Mucosa of gallbladder (tissue), 1 donor: ENCODE data around the gene ERO1A. TPM values are rescaled to one million over a fixed set of nuclear protein-coding genes. Genes with fewer than 3 reads are reported as not detected.
"Not testable (repeated sequence)": the region's sequence is repeated elsewhere in the genome, so short reads cannot be mapped to it uniquely, and the experiment has no call there.

Experiments used
- DNase-seq: peaks from one replicate; pipeline ENCODE4 v3.0.0-alpha.2; 2020; ENCODE audit warnings: low spot score
- total RNA-seq: library from RNA; stranded (reverse); gene quantifications from one replicate; pipeline ENCODE4 v1.2.1, GENCODE V29; 2021
- donor health status: DM: no; HTN: no; CAD: no.

The ERO1A gene
- total RNA-seq = 74.6 TPM

GRCh38 chr14:52695481-52696091, at the start of gene ERO1A:
Gene ERO1A (minus strand): TSS chr14:52695558. CDS start chr14:52695481, 77 bp downstream.
- DNase-seq = peak; percentile 89

- no peak for DNase-seq
Observed at GRCh38 chr14:52741865-52742264, 46.5 kb upstream of the ERO1A start.

- no peak for DNase-seq
Observed at GRCh38 chr14:52740751-52741150, 45.4 kb upstream of the ERO1A start.

GRCh38 chr14:52738409-52738808, 43.1 kb upstream of the ERO1A start:
- no peak for DNase-seq

- DNase-seq = no peak
Observed at GRCh38 chr14:52735921-52736489, 40.6 kb upstream of the ERO1A start.

- DNase-seq = no peak
Observed at GRCh38 chr14:52733824-52734223, 38.5 kb upstream of the ERO1A start.

- no peak for DNase-seq
Observed at GRCh38 chr14:52730709-52731111, 35.4 kb upstream of the ERO1A start.

- DNase-seq = peak; percentile 98
Observed at GRCh38 chr14:52729925-52730708, 34.8 kb upstream of the ERO1A start, which contains the start of gene STYX. Gene STYX (plus strand): TSS chr14:52730166. CDS start chr14:52730475, 309 bp downstream.

- no peak for DNase-seq
Observed at GRCh38 chr14:52729585-52729924, 34.2 kb upstream of the ERO1A start.

- DNase-seq = not testable (repeated sequence)
Observed at GRCh38 chr14:52729035-52729434, 33.7 kb upstream of the ERO1A start.

GRCh38 chr14:52727509-52727908, 32.2 kb upstream of the ERO1A start:
- not testable (repeated sequence) for DNase-seq

GRCh38 chr14:52724360-52724644, 28.9 kb upstream of the ERO1A start:
- DNase-seq = no peak

GRCh38 chr14:52723514-52724359, 28.4 kb upstream of the ERO1A start:
- DNase-seq = no peak

- DNase-seq = no peak
Observed at GRCh38 chr14:52716155-52716554, 20.8 kb upstream of the ERO1A start.

GRCh38 chr14:52711666-52712065, 16.3 kb upstream of the ERO1A start:
- no peak for DNase-seq

GRCh38 chr14:52706724-52707706, 11.7 kb upstream of the ERO1A start, which contains the start of gene PSMC6:
Gene PSMC6 (plus strand): TSS chr14:52707200. CDS start chr14:52707220, 20 bp downstream.
- peak; percentile 95 for DNase-seq

GRCh38 chr14:52706286-52706685, 10.9 kb upstream of the ERO1A start:
- DNase-seq = no peak

GRCh38 chr14:52703664-52704063, 8.3 kb upstream of the ERO1A start:
- no peak for DNase-seq

GRCh38 chr14:52703225-52703624, 7.9 kb upstream of the ERO1A start:
- DNase-seq = peak; percentile 82

- no peak for DNase-seq
Observed at GRCh38 chr14:52701223-52701622, 5.9 kb upstream of the ERO1A start.

GRCh38 chr14:52700701-52701172, 5.4 kb upstream of the ERO1A start:
- DNase-seq = no peak
